IMR-90 (cell line): ENCODE measurements around the gene MRM1. TPM values are rescaled to one million over a fixed set of nuclear protein-coding genes. Genes with fewer than 3 reads are reported as not detected.

ENCODE experiments used
- ATAC-seq: fragments of 200-7000 bp; cut with Tn5 transposase; 2 replicates; pipeline ENCODE4 v1.9.1; 2020; ENCODE audit warnings: low read depth, mild to moderate bottlenecking, moderate library complexity
- BruUV-seq: library from RNA; stranded (reverse); fragments of 400-500 nt; replicated peaks from 2 replicates; lab custom pipeline; 2021; lab: Mats Ljungman, UMichigan
- CTCF ChIA-PET: fragments of 300-600 bp; formaldehyde crosslinking; extraction: SDS; loops from one replicate; lab custom pipeline; 2021; ENCODE audit warnings: antibody characterized with exemption; lab: Yijun Ruan, JAX
- POLR2A ChIA-PET: fragments of 300-600 bp; sonication (Branson Sonifier 250); formaldehyde crosslinking; loops from one replicate; lab custom pipeline; 2022; ENCODE audit warnings: antibody characterized with exemption; ENCODE audit not compliant: unreplicated experiment; lab: Charles Lee
- DNase-seq: peaks from one replicate; pipeline ENCODE4 v3.0.0; 2013
- H2AFZ ChIP-seq: replicated peaks from 2 replicates; pipeline ENCODE3; 2013; ENCODE audit warnings: low read length, mild to moderate bottlenecking; ENCODE audit not compliant: poor library complexity
- H2AK5ac ChIP-seq: 2 replicates; pipeline ENCODE4 v1.6.1; 2013; ENCODE audit warnings: low read depth, low read length, inconsistent platforms
- H2AK9ac ChIP-seq: replicated peaks from 2 replicates; pipeline ENCODE3; 2013; ENCODE audit warnings: mild to moderate bottlenecking, low read depth, low read length, moderate library complexity; ENCODE audit not compliant: poor library complexity
- H2BK120ac ChIP-seq: 2 replicates; pipeline ENCODE4 v1.6.1; 2013; ENCODE audit warnings: low read depth, low read length, inconsistent platforms
- H2BK15ac ChIP-seq: 3 replicates; pipeline ENCODE4 v1.6.1; 2013; ENCODE audit warnings: low read depth, low read length, inconsistent platforms
- H2BK20ac ChIP-seq: 2 replicates; pipeline ENCODE4 v1.6.1; 2013; ENCODE audit warnings: low read depth, mild to moderate bottlenecking, inconsistent platforms, low read length, moderate library complexity
- H2BK5ac ChIP-seq: 2 replicates; pipeline ENCODE4 v1.6.1; 2013; ENCODE audit warnings: mild to moderate bottlenecking, low read depth, low read length, inconsistent platforms; ENCODE audit not compliant: poor library complexity, severe bottlenecking
- H3K14ac ChIP-seq: replicated peaks from 2 replicates; pipeline ENCODE4 v1.6.1; 2013; ENCODE audit warnings: low read depth, low read length, inconsistent platforms
- H3K18ac ChIP-seq: 2 replicates; pipeline ENCODE4 v1.6.1; 2013; ENCODE audit warnings: low read depth, low read length, control low read depth
- H3K23ac ChIP-seq: 2 replicates; pipeline ENCODE4 v1.6.1; 2013; ENCODE audit warnings: low read depth, low read length, inconsistent platforms
- H3K27ac ChIP-seq: 2 replicates; pipeline ENCODE4 v1.5.1; 2013; ENCODE audit warnings: mild to moderate bottlenecking, control low read depth, low read length; ENCODE audit not compliant: insufficient read depth
- H3K27me3 ChIP-seq: 2 replicates; pipeline ENCODE4 v1.6.1; 2013; ENCODE audit warnings: low read length; ENCODE audit not compliant: control insufficient read depth, insufficient read depth
- H3K36me3 ChIP-seq: 2 replicates; pipeline ENCODE4 v1.6.1; 2013; ENCODE audit warnings: low read length, mixed read lengths; ENCODE audit not compliant: control insufficient read depth, insufficient read depth
- H3K4ac ChIP-seq: 2 replicates; pipeline ENCODE4 v1.6.1; 2013; ENCODE audit warnings: low read depth, low read length, inconsistent platforms
- H3K4me1 ChIP-seq: 2 replicates; pipeline ENCODE4 v1.6.1; 2013; ENCODE audit warnings: low read length, mixed read lengths; ENCODE audit not compliant: control insufficient read depth, insufficient read depth
- H3K4me2 ChIP-seq: 2 replicates; pipeline ENCODE4 v1.6.1; 2013; ENCODE audit warnings: low read depth, mild to moderate bottlenecking, control low read depth, low read length, moderate library complexity
- H3K4me3 ChIP-seq: 2 replicates; pipeline ENCODE4 v1.5.1; 2013; ENCODE audit warnings: low read depth, mild to moderate bottlenecking, control low read depth, low read length, moderate library complexity; ENCODE audit not compliant: insufficient read depth
- H3K56ac ChIP-seq: 2 replicates; pipeline ENCODE4 v1.6.1; 2013; ENCODE audit warnings: low read length, inconsistent platforms; ENCODE audit not compliant: insufficient read depth; ENCODE audit errors: extremely low read depth
- H3K79me1 ChIP-seq, 2 experiments: 2 replicates each; pipeline ENCODE4 v1.6.1; 2013; ENCODE audit warnings: low read length in 2 of 2, inconsistent platforms in 1 of 2, low read depth in 1 of 2
- H3K9ac ChIP-seq: 2 replicates; pipeline ENCODE4 v1.6.1; 2013; ENCODE audit warnings: low read depth, low read length, control low read depth
- H3K9me1 ChIP-seq: 2 replicates; pipeline ENCODE4 v1.6.1; 2013; ENCODE audit warnings: low read length, inconsistent platforms; ENCODE audit not compliant: insufficient read depth
- H3K9me3 ChIP-seq: 2 replicates; pipeline ENCODE4 v1.6.1; 2013; ENCODE audit warnings: low read length; ENCODE audit not compliant: control insufficient read depth, insufficient read depth
- H4K20me1 ChIP-seq: 2 replicates; pipeline ENCODE4 v1.6.1; 2013; ENCODE audit warnings: low read length, inconsistent platforms; ENCODE audit not compliant: insufficient read depth
- H4K5ac ChIP-seq: 2 replicates; pipeline ENCODE4 v1.6.1; 2013; ENCODE audit warnings: mild to moderate bottlenecking, low read depth, low read length, control low read depth
- H4K8ac ChIP-seq, 2 experiments: 2 replicates each; pipeline ENCODE4 v1.6.1; 2013; ENCODE audit warnings: low read depth in 2 of 2, low read length in 2 of 2, control low read depth in 1 of 2, inconsistent platforms in 1 of 2
- H4K91ac ChIP-seq: 2 replicates; pipeline ENCODE4 v1.6.1; 2013; ENCODE audit warnings: low read depth, low read length, inconsistent platforms; ENCODE audit not compliant: insufficient read depth
- BHLHE40 ChIP-seq: fragments of 150-350 bp; IDR thresholded peaks from 2 replicates; pipeline ENCODE4 v1.6.1; 2016; ENCODE audit warnings: mild to moderate bottlenecking, low read depth, low read length
- CEBPB ChIP-seq: IDR thresholded peaks from 2 replicates; pipeline ENCODE4 v1.6.1; 2012; ENCODE audit warnings: low read depth, low read length, improper control_type of control experiment
- CHD1 ChIP-seq: IDR thresholded peaks from 2 replicates; pipeline ENCODE4 v1.6.1; 2012; ENCODE audit warnings: low read depth, low read length, improper control_type of control experiment
- CTCF ChIP-seq: conservative IDR thresholded peaks from 2 replicates; pipeline ENCODE4 v1.5.1; 2012; ENCODE audit warnings: mild to moderate bottlenecking, low read depth, low read length, improper control_type of control experiment
- ELK1 ChIP-seq: fragments of 150-350 bp; IDR thresholded peaks from 2 replicates; pipeline ENCODE4 v1.6.1; 2016; ENCODE audit warnings: low read depth, mild to moderate bottlenecking, low read length, moderate library complexity, borderline replicate concordance
- FOS ChIP-seq: fragments of 150-350 bp; IDR thresholded peaks from 2 replicates; pipeline ENCODE4 v1.6.1; 2016; ENCODE audit warnings: low read depth, low read length
- MAFK ChIP-seq: IDR thresholded peaks from 2 replicates; pipeline ENCODE4 v1.6.1; 2012; ENCODE audit warnings: low read depth, low read length, improper control_type of control experiment
- MAZ ChIP-seq: IDR thresholded peaks from 2 replicates; pipeline ENCODE4 v1.6.1; 2012; ENCODE audit warnings: low read depth, mild to moderate bottlenecking, low read length, improper control_type of control experiment, moderate library complexity, borderline replicate concordance
- MXI1 ChIP-seq: IDR thresholded peaks from 2 replicates; pipeline ENCODE4 v1.6.1; 2012; ENCODE audit warnings: low read depth, mild to moderate bottlenecking, low read length, moderate library complexity, borderline replicate concordance
- NFE2L2 ChIP-seq: fragments of 150-350 bp; IDR thresholded peaks from 2 replicates; pipeline ENCODE4 v1.6.1; 2016; ENCODE audit warnings: low read depth, mild to moderate bottlenecking, low read length
- POLR2A ChIP-seq: IDR thresholded peaks from 2 replicates; pipeline ENCODE4 v1.6.1; 2012; ENCODE audit warnings: mild to moderate bottlenecking, low read depth, low read length
- RAD21 ChIP-seq: IDR thresholded peaks from 2 replicates; pipeline ENCODE4 v1.6.1; 2012; ENCODE audit warnings: low read length, improper control_type of control experiment
- RCOR1 ChIP-seq: IDR thresholded peaks from 2 replicates; pipeline ENCODE4 v1.6.1; 2012; ENCODE audit warnings: mild to moderate bottlenecking, low read length, improper control_type of control experiment; ENCODE audit not compliant: insufficient replicate concordance
- RFX5 ChIP-seq: IDR thresholded peaks from 2 replicates; pipeline ENCODE4 v1.8.0; 2012; ENCODE audit warnings: low read depth, mild to moderate bottlenecking, low read length, moderate library complexity
- SMC3 ChIP-seq: fragments of 150-350 bp; IDR thresholded peaks from 2 replicates; pipeline ENCODE4 v1.6.1; 2016; ENCODE audit warnings: low read depth, mild to moderate bottlenecking, antibody characterized with exemption, low read length, moderate library complexity
- USF2 ChIP-seq: fragments of 150-350 bp; IDR thresholded peaks from 2 replicates; pipeline ENCODE4 v1.6.1; 2017; ENCODE audit warnings: mild to moderate bottlenecking, antibody characterized with exemption, low read length, low read depth
- WGBS, 2 experiments: methylation state at CpG; one replicate each; pipeline versions ENCODE4 v1.1.5 to v1.1.7; 2013; ENCODE audit warnings: missing lambda C conversion rate in 2 of 2; ENCODE audit not compliant: insufficient read length in 1 of 2; ENCODE audit errors: extremely low coverage in 2 of 2; 5-methylcytosine and 5-hydroxymethylcytosine counted together
- dilution Hi-C: fragments of 300-500 bp; cut with HindIII; formaldehyde crosslinking; loops from one replicate; pipeline ENCODE4 v1.14.3; 2018; ENCODE audit warnings: low sequenced_read_pairs; ENCODE audit not compliant: unreplicated experiment
- in situ Hi-C: fragments of 300-500 bp; cut with MboI; formaldehyde crosslinking; loops from 3 replicates; pipeline ENCODE4 v1.14.3; 2019; ENCODE audit warnings: low sequenced_read_pairs, inconsistent platforms, mixed read lengths
- intact Hi-C: fragments of 100-400 bp; cut with micrococcal nuclease; formaldehyde crosslinking; loops from 2 replicates; pipeline ENCODE4 v1.10.0; 2022
- polyA plus RNA-seq, 3 experiments: library from polyadenylated mRNA; depleted of rRNA; stranded (reverse); fragments of >200 nt; gene quantifications; 2 replicates each; pipeline ENCODE4 v1.2.3, GENCODE V29; 2012; ENCODE audit warnings: low replicate concordance in 1 of 3
- total RNA-seq: library from RNA; depleted of rRNA; stranded (reverse); fragments of >200 nt; gene quantifications from 2 replicates; pipeline ENCODE4 v1.2.3, GENCODE V29; 2012

The MRM1 gene
- total and polyA plus RNA-seq, 2 of the 4 experiments (the other 2 are of a cell fraction), result 2.2 to 5.3 TPM

GRCh38 chr17:36617773-36618172 is 16.4 kb downstream of the MRM1 start:
- intact Hi-C loops, result no loop called here
- Histone ChIP-seq H2AFZ (no peak overlapping the region), H3K4ac (no peak overlapping the region), H3K4me2 (no peak overlapping the region), H3K9ac (no peak overlapping the region), H2BK120ac (no peak overlapping the region), H4K91ac (no peak overlapping the region), H3K4me1 (no peaks in the 10 kb centered on the region), H3K18ac (no peak overlapping the region), H3K4me3 (no peak overlapping the region), H3K79me1 (no peaks in the 10 kb centered on the region), H4K20me1 (no peaks in the 10 kb centered on the region; the same call in 1 of the 2 replicates), H3K27me3 (peaks cover 12% of the 10 kb centered on the region; the same call in 1 of the 2 replicates), H4K8ac (no peak overlapping the region), H2BK15ac (no peak overlapping the region), H3K23ac (no peak overlapping the region), H3K9me1 (no peaks in the 10 kb centered on the region), H3K27ac (no peak overlapping the region), H2AK5ac (no peak overlapping the region), H2AK9ac (no peak overlapping the region), H2BK5ac (no peak overlapping the region), H3K56ac (no peak overlapping the region), H3K14ac (no peak overlapping the region), H4K5ac (no peak overlapping the region), H3K36me3 (no peaks in the 10 kb centered on the region), H3K9me3 (no peaks in the 10 kb centered on the region), H2BK20ac (no peak overlapping the region)
- no peak for TF ChIP-seq POLR2A
- no peak for TF ChIP-seq RAD21
- TF ChIP-seq USF2, result no peak
- no peak for TF ChIP-seq BHLHE40
- TF ChIP-seq MXI1, result no peak
- TF ChIP-seq FOS, result no peak
- no peak for TF ChIP-seq CHD1
- no peak for TF ChIP-seq ELK1
- TF ChIP-seq CTCF, result no peak
- TF ChIP-seq CEBPB, result no peak
- no peak for TF ChIP-seq MAFK
- TF ChIP-seq RFX5, result no peak
- no peak for TF ChIP-seq MAZ
- no peak for TF ChIP-seq SMC3
- TF ChIP-seq RCOR1, result no peak
- no peak for TF ChIP-seq NFE2L2
- POLR2A ChIA-PET, result no interaction called here
- dilution Hi-C loops, result no loop called here
- ATAC-seq (no peak), DNase-seq (no peak)
- in situ Hi-C loops, result no loop called here
- WGBS, 2 experiments, result no CpG with 5 or more reads among the region's 7 CpGs
- CTCF ChIA-PET, result interaction anchor here (1.4 kb wide), 1 partner anchor 15 kb away, joined by 5 read pairs; no protein-coding TSS in a partner anchor
- no TSS peak for BruUV-seq
